GM08714 (cell line): ENCODE data around the gene RAB11FIP3.

Source experiments
- H3K4me3 ChIP-seq: fragments of 200-500 bp; sonication (Bioruptor generic); 2 replicates; pipeline ENCODE4 v1.5.1; 2014; ENCODE audit warnings: mild to moderate bottlenecking, low read length, inconsistent platforms
- ZNF274 ChIP-seq: IDR thresholded peaks from 2 replicates; pipeline ENCODE4 v1.6.1; 2012; ENCODE audit warnings: mild to moderate bottlenecking, low read depth, low read length

Gene RAB11FIP3

GRCh38 chr16:561957-562938 is 136.8 kb downstream of the RAB11FIP3 start:
- TF ChIP-seq ZNF274, result no peak
- H3K4me3 ChIP-seq, result no peak overlapping the region

- no peak overlapping the region for H3K4me3 ChIP-seq
Measured at GRCh38 chr16:563072-563644, 137.7 kb downstream of the RAB11FIP3 start.

GRCh38 chr16:564690-565418 is 139.4 kb downstream of the RAB11FIP3 start:
- H3K4me3 ChIP-seq, result no peak overlapping the region
- TF ChIP-seq ZNF274, result no peak

More at GRCh38 chr16:563072-563644, 137.7 kb downstream of the RAB11FIP3 start:
- no peak for TF ChIP-seq ZNF274

- no peak overlapping the region for H3K4me3 ChIP-seq
- no peak for TF ChIP-seq ZNF274
Measured at GRCh38 chr16:565419-566330, 140.2 kb downstream of the RAB11FIP3 start.

- TF ChIP-seq ZNF274, result no peak
- peak within 1 kb of the TSS; percentile 6; the same call in 1 of the 2 replicates for H3K4me3 ChIP-seq
Measured at GRCh38 chr16:566475-567372, 141.3 kb downstream of the RAB11FIP3 start, which contains the start of gene NHLRC4. NHLRC4 (plus strand) TSS chr16:567005; CDS start chr16:568048, 1,043 bp downstream.

- no peak for TF ChIP-seq ZNF274
- H3K4me3 ChIP-seq, result no peak overlapping the region; the same call in 1 of the 2 replicates
Measured at GRCh38 chr16:567373-568256, 142.2 kb downstream of the RAB11FIP3 start.

GRCh38 chr16:568401-569258 is 143.2 kb downstream of the RAB11FIP3 start:
- H3K4me3 ChIP-seq, result peak overlapping the region; percentile 56; the same call in 1 of the 2 replicates
- TF ChIP-seq ZNF274, result no peak

- H3K4me3 ChIP-seq, result peak within 1 kb of the TSS; percentile 98
- no peak for TF ChIP-seq ZNF274
Measured at GRCh38 chr16:569445-570254, 144.2 kb downstream of the RAB11FIP3 start, which contains the start of gene PIGQ. PIGQ (plus strand) TSS chr16:569968; CDS start chr16:574075, 4,107 bp downstream.
